Middle frontal gyrus (tissue), 1 donor: Measurements from ENCODE around the gene ZNF714.

Source experiments
- DNase-seq: peaks from one replicate; pipeline ENCODE4 v3.0.0-alpha.2; 2015; ENCODE audit warnings: low spot score; ENCODE audit errors: extremely low spot score

ZNF714 gene

GRCh38 chr19:21082011-21082975, at the start of gene ZNF714:
Gene ZNF714 (plus strand): TSS chr19:21082203. CDS start chr19:21098269, 16,066 bp downstream.
- peak; percentile 84 for DNase-seq

GRCh38 chr19:21045028-21045427, 37.0 kb upstream of the ZNF714 start:
- no peak for DNase-seq

- DNase-seq: no peak
Observed at GRCh38 chr19:21046489-21046888, 35.5 kb upstream of the ZNF714 start.

GRCh38 chr19:21047716-21048115, 34.3 kb upstream of the ZNF714 start:
- DNase-seq: no peak

GRCh38 chr19:21052902-21053301, 29.1 kb upstream of the ZNF714 start:
- DNase-seq: no peak

GRCh38 chr19:21065336-21065735, 16.7 kb upstream of the ZNF714 start:
- no peak for DNase-seq

GRCh38 chr19:21084343-21084742, 2.3 kb downstream of the ZNF714 start:
- no peak for DNase-seq

- no peak for DNase-seq
Observed at GRCh38 chr19:21087871-21088270, 5.9 kb downstream of the ZNF714 start.

GRCh38 chr19:21092109-21092508, 10.1 kb downstream of the ZNF714 start:
- DNase-seq: no peak

GRCh38 chr19:21094347-21095025, 12.5 kb downstream of the ZNF714 start:
- DNase-seq: no peak

GRCh38 chr19:21098291-21098690, 16.3 kb downstream of the ZNF714 start:
- no peak for DNase-seq

- no peak for DNase-seq
Observed at GRCh38 chr19:21101521-21102242, 19.7 kb downstream of the ZNF714 start.

GRCh38 chr19:21109116-21109515, 27.1 kb downstream of the ZNF714 start:
- no peak for DNase-seq

GRCh38 chr19:21110183-21110582, 28.2 kb downstream of the ZNF714 start:
- DNase-seq: no peak

GRCh38 chr19:21115430-21115829, 33.4 kb downstream of the ZNF714 start:
- no peak for DNase-seq

- DNase-seq: no peak
Observed at GRCh38 chr19:21117041-21117907, 35.3 kb downstream of the ZNF714 start.

- no peak for DNase-seq
Observed at GRCh38 chr19:21126078-21126477, 44.1 kb downstream of the ZNF714 start.

GRCh38 chr19:21127001-21127400, 45.0 kb downstream of the ZNF714 start:
- no peak for DNase-seq

- no peak for DNase-seq
Observed at GRCh38 chr19:21127898-21128297, 45.9 kb downstream of the ZNF714 start.

- no peak for DNase-seq
Observed at GRCh38 chr19:21128901-21129698, 47.1 kb downstream of the ZNF714 start.
